Testis (tissue), 2 donors: ENCODE results near the gene HKDC1.

Source experiments
- POLR2A ChIP-seq: fragments of 450-650 bp; IDR thresholded peaks from one replicate; pipeline ENCODE4 v1.6.1; 2017; ENCODE audit warnings: antibody characterized with exemption, mild to moderate bottlenecking, moderate library complexity
- TF ChIP-seq, protein P1 (sequence below), 3 experiments: fragments of 450-650 bp in 2 of 3; fragments of 200-600 bp in 1 of 3; sonication (generic) in 1 of 3; IDR thresholded peaks; one replicate each; pipeline ENCODE4 v1.5.1; 2016 to 2019; ENCODE audit warnings: antibody characterized with exemption in 3 of 3, mild to moderate bottlenecking in 2 of 3, moderate library complexity in 1 of 3

DNA sequence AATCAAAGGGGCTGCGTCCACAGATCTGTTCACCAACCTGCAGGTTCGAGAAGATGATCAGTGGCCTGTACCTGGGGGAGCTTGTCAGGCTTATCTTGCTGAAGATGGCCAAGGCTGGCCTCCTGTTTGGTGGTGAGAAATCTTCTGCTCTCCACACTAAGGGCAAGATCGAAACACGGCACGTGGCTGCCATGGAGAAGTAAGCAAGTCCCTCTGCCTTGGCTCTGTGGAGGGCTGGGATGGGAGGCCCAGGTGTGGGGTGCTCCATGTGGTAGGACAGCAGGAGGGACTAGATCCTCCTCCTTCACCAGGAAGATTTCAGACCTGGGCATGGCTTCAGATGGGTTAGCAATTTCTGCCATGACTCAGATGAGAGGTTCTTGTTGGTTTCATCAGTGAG is 25.9 kb downstream of the HKDC1 start:
- TF ChIP-seq, protein P1, sequence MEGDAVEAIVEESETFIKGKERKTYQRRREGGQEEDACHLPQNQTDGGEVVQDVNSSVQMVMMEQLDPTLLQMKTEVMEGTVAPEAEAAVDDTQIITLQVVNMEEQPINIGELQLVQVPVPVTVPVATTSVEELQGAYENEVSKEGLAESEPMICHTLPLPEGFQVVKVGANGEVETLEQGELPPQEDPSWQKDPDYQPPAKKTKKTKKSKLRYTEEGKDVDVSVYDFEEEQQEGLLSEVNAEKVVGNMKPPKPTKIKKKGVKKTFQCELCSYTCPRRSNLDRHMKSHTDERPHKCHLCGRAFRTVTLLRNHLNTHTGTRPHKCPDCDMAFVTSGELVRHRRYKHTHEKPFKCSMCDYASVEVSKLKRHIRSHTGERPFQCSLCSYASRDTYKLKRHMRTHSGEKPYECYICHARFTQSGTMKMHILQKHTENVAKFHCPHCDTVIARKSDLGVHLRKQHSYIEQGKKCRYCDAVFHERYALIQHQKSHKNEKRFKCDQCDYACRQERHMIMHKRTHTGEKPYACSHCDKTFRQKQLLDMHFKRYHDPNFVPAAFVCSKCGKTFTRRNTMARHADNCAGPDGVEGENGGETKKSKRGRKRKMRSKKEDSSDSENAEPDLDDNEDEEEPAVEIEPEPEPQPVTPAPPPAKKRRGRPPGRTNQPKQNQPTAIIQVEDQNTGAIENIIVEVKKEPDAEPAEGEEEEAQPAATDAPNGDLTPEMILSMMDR (IDR thresholded peaks at IDR 0.05): no peak
- no peak for TF ChIP-seq POLR2A
